GM12875 (cell line): Measurements from ENCODE around the gene UGT2B11.
"Not testable (repeated sequence)": the region's sequence is repeated elsewhere in the genome, so short reads cannot be mapped to it uniquely, and the experiment has no call there.

ENCODE experiments used
- H3K4me3 ChIP-seq: one replicate; pipeline ENCODE4 v1.5.1; 2011; ENCODE audit warnings: low read depth, low read length, control low read depth
- TF ChIP-seq, protein P1 (sequence below): IDR thresholded peaks from 2 replicates; pipeline ENCODE4 v1.5.1; 2011; ENCODE audit warnings: low read depth, mild to moderate bottlenecking, control low read depth, inconsistent platforms, low read length, moderate library complexity, borderline replicate concordance; ENCODE audit not compliant: insufficient read depth

UGT2B11 gene

DNA sequence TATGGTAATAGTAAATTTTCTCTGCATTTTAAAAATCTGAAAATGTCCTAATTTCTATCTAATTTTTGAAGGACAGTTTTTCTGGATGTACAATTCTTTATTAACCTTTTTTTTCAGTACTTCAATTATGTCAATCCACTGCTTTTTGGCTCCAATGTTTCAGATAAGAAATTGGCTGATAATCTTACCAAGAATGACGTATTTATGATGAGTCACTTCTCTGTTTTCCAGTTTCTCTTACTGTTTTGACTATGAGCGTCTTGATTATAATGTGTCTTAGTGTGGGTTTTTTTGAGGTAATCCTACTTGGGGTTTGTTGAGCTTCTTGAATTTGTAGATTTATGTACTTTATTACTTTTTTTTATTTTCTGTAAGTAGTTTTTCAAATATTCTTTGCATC is 47.2 kb downstream of the UGT2B11 start:
- H3K4me3 ChIP-seq = no peak overlapping the region
- TF ChIP-seq, protein P1, sequence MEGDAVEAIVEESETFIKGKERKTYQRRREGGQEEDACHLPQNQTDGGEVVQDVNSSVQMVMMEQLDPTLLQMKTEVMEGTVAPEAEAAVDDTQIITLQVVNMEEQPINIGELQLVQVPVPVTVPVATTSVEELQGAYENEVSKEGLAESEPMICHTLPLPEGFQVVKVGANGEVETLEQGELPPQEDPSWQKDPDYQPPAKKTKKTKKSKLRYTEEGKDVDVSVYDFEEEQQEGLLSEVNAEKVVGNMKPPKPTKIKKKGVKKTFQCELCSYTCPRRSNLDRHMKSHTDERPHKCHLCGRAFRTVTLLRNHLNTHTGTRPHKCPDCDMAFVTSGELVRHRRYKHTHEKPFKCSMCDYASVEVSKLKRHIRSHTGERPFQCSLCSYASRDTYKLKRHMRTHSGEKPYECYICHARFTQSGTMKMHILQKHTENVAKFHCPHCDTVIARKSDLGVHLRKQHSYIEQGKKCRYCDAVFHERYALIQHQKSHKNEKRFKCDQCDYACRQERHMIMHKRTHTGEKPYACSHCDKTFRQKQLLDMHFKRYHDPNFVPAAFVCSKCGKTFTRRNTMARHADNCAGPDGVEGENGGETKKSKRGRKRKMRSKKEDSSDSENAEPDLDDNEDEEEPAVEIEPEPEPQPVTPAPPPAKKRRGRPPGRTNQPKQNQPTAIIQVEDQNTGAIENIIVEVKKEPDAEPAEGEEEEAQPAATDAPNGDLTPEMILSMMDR = no peak

DNA sequence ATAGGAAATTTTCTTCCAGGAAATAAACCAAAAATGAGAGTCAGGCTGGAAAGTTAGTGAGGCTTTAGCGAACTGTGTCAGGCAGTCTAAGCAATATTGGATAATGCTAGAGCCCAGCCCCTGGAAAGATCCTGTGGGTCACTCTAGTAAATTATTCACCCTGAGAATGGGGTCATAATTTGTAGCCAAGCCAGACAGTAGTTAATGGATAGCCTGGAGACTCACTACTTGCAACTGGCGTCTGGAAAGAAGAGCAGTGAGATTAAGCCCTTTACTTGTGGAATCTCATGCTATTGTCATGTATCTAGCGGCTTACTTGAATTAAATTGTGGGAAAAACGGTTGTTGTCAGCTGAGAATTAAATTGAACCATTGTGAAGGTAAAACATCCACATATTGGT is 48.2 kb downstream of the UGT2B11 start:
- H3K4me3 ChIP-seq = not testable (repeated sequence)

DNA sequence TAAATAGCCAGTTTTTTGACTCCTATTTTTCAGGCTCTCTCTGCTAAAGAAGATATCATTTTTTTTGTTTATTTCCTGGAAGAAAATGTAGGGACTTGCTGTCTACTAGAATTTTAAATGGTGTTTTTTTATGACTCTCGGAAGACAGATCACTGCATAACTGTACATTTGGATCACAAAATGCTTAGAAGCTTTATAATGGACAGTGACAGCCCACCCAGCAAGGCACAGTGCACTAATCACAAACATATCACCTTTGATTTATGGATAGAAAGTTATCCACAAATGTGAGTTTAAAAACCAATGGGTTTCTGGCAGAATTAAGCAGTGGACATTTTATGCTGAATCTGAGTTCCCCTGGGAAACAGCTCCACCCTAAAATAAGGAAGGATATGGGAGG is 48.8 kb downstream of the UGT2B11 start:
- not testable (repeated sequence) for H3K4me3 ChIP-seq

DNA sequence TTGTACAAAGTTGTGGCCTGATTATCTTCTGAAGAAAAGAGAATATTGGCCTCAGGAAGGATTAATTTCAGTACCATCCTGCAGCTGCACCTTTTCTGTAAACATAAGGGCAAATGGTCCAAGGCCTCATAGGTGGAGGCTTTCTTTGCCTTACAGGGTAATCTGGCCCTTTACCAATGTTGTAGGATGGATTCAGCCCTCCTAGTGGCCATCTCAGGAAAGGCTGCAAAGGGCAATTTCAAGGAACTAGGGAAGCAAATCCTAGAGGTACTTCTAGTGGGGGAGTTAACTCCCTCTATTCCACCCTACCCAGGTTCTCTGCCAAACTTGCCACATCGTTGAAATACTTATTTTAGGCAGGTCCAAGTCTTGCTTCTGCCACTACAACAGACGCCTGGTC is 57.6 kb downstream of the UGT2B11 start:
- no peak overlapping the region for H3K4me3 ChIP-seq
- TF ChIP-seq, protein P1 = peak; percentile 41; the same call in 1 of the 2 replicates

DNA sequence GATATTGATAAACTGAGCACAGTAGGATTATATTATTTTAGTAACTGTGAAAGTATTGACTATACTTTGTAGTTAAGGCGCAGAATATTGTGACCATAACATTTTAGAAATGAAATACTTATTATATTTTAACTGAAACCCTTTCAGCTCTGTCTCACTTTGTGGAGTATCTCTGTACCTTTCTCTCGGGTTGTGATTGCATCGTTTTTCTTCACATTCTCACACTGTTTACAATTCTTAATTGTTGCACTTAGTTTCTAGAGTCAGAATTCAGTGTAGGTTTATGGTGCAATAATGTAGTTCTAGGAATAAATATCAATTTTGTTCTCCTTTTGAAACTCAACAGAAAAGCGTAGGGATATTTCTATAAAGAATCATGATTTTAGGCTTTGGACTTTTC is 60.5 kb downstream of the UGT2B11 start:
- no peak overlapping the region for H3K4me3 ChIP-seq
- TF ChIP-seq, protein P1 = no peak
